ENCODE results near the gene ATP6AP2.

The ATP6AP2 gene

DNA sequence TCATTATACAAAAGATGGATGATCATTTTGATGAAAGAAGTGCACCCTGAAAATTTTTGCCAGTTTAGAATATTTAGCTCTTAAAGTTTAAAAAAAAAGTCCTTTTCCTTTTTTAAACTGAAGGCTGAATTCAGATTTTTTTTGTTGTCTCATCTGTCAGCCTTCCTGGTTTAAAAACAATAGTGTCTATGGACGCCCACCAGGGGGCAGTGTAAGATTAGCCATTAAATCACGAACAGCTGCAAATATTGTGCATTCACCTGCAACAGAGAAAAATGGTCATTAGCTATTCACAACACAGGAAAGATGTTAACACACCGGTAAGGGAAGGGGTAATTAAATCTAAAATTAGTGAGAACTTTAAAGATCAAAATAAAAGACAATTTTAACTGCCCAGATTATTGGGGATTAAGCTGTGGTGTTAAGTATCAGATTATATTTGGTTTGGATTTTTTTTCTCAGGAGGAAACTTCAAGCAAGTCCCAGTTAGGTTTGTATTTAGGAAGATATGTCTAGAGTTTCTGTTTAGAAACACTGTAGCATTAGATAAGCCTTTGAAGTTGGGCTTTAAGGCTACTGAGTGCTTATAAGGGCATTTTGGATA lies 71.0 kb downstream of the ATP6AP2 start:
- Histone ChIP-seq H3K9ac (ENCODE audit: low read length) (no peak overlapping the region), H3K4me1 (ENCODE audit: control insufficient read depth, low read depth, low read length) (no peaks in the 10 kb centered on the region), H3K36me3 (ENCODE audit: control insufficient read depth, low read depth, low read length) (peaks cover 47% of the 10 kb centered on the region), H3K9me3 (ENCODE audit: control insufficient read depth, low read depth, low read length) (no peaks in the 10 kb centered on the region), H3K4me3 (ENCODE audit: low read length) (no peak overlapping the region), H3K27ac (ENCODE audit: low read length) (no peak overlapping the region), H3K27me3 (ENCODE audit: control insufficient read depth, insufficient read depth, low read length) (no peaks in the 10 kb centered on the region)

DNA sequence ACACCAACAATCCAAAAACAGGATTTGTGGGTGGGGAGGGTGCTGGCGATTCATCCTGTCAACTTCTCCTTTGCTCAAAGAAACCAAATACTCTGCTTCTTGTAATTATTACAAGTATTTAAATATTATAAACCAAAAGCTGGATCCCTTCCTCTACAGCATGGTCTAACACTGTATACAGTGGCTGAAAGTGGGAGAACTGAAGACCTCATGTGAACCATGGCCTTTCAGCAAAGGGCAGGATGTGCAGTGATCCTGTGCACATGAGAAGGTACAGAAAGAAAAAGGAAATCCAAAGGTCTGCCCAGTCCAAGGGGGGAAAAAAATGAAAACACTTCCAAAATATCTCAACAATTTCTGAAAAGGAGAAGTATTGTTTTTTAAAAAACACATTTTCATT lies 71.9 kb downstream of the ATP6AP2 start:
- Histone ChIP-seq H3K4me1 (ENCODE audit: control insufficient read depth, low read depth, low read length) (no peaks in the 10 kb centered on the region), H3K9me3 (ENCODE audit: control insufficient read depth, low read depth, low read length) (no peaks in the 10 kb centered on the region), H3K27ac (ENCODE audit: low read length) (no peak overlapping the region), H3K4me3 (ENCODE audit: low read length) (no peak overlapping the region), H3K27me3 (ENCODE audit: control insufficient read depth, insufficient read depth, low read length) (no peaks in the 10 kb centered on the region), H3K9ac (ENCODE audit: low read length) (no peak overlapping the region), H3K36me3 (ENCODE audit: control insufficient read depth, low read depth, low read length) (peaks cover 56% of the 10 kb centered on the region)

DNA sequence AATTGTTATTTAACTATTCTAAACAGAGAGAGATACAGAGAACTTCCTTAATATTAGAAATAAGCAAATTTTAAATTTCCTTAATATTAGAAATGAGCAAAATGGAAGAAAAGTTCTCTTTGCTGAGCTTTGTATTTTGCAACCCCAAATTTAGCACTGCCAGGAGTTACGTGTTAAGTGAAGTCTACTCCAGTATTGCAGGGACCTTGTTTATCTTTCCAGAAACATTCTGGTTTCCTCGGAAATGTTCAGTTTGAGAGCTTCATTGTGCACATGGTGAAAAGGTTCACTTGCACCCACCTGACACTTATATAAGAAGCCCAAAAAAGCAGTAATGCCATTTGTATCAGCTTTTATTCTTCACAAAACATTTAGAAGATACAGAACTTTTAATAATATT lies 72.8 kb downstream of the ATP6AP2 start:
- Histone ChIP-seq H3K27ac (ENCODE audit: low read length) (no peak overlapping the region), H3K4me3 (ENCODE audit: low read length) (no peak overlapping the region), H3K9me3 (ENCODE audit: control insufficient read depth, low read depth, low read length) (no peaks in the 10 kb centered on the region), H3K9ac (ENCODE audit: low read length) (no peak overlapping the region), H3K4me1 (ENCODE audit: control insufficient read depth, low read depth, low read length) (no peaks in the 10 kb centered on the region), H3K27me3 (ENCODE audit: control insufficient read depth, insufficient read depth, low read length) (no peaks in the 10 kb centered on the region), H3K36me3 (ENCODE audit: control insufficient read depth, low read depth, low read length) (peaks cover 59% of the 10 kb centered on the region)

Data from iPS-18a (cell line).